GDM1 (cell line): ENCODE results near the gene MLLT3.

Experiments used
- DNase-seq: peaks from one replicate; lab custom pipeline; 2025; lab: John Stamatoyannopoulos, UW

Gene MLLT3

GRCh38 chr9:20340511-20340861, 281.8 kb downstream of the MLLT3 start:
- no peak for DNase-seq

- no peak for DNase-seq
Observed at GRCh38 chr9:20335668-20336332, 286.5 kb downstream of the MLLT3 start.

GRCh38 chr9:20333991-20334390, 288.3 kb downstream of the MLLT3 start:
- DNase-seq = no peak

- no peak for DNase-seq
Observed at GRCh38 chr9:20331095-20331685, 291.1 kb downstream of the MLLT3 start.

GRCh38 chr9:20330688-20331087, 291.6 kb downstream of the MLLT3 start:
- DNase-seq = no peak

GRCh38 chr9:20326516-20326915, 295.8 kb downstream of the MLLT3 start:
- DNase-seq = no peak

- no peak for DNase-seq
Observed at GRCh38 chr9:20325008-20325407, 297.3 kb downstream of the MLLT3 start.

GRCh38 chr9:20322212-20322611, 300.1 kb downstream of the MLLT3 start:
- DNase-seq = no peak

- DNase-seq = no peak
Observed at GRCh38 chr9:20321423-20322082, 300.7 kb downstream of the MLLT3 start.

- no peak for DNase-seq
Observed at GRCh38 chr9:20320921-20321320, 301.4 kb downstream of the MLLT3 start.

- no peak for DNase-seq
Observed at GRCh38 chr9:20319641-20320337, 302.5 kb downstream of the MLLT3 start.

- no peak for DNase-seq
Observed at GRCh38 chr9:20319241-20319640, 303.1 kb downstream of the MLLT3 start.

- DNase-seq = no peak
Observed at GRCh38 chr9:20317701-20318100, 304.6 kb downstream of the MLLT3 start.

GRCh38 chr9:20316372-20316771, 305.9 kb downstream of the MLLT3 start:
- no peak for DNase-seq

GRCh38 chr9:20315677-20316076, 306.6 kb downstream of the MLLT3 start:
- no peak for DNase-seq

GRCh38 chr9:20314981-20315380, 307.3 kb downstream of the MLLT3 start:
- no peak for DNase-seq

GRCh38 chr9:20313415-20313814, 308.9 kb downstream of the MLLT3 start:
- DNase-seq = no peak

- DNase-seq = no peak
Observed at GRCh38 chr9:20312732-20313131, 309.6 kb downstream of the MLLT3 start.

- no peak for DNase-seq
Observed at GRCh38 chr9:20310024-20310423, 312.3 kb downstream of the MLLT3 start.

- no peak for DNase-seq
Observed at GRCh38 chr9:20309124-20309523, 313.2 kb downstream of the MLLT3 start.

- no peak for DNase-seq
Observed at GRCh38 chr9:20307621-20308020, 314.7 kb downstream of the MLLT3 start.

- no peak for DNase-seq
Observed at GRCh38 chr9:20305452-20305851, 316.8 kb downstream of the MLLT3 start.

GRCh38 chr9:20303996-20304395, 318.3 kb downstream of the MLLT3 start:
- no peak for DNase-seq
